NCI-H345 treated with DMSO at 0.1 percent for 48 hours (cell line): ENCODE data around the gene GSK3A.
A peak's percentile ranks its signal among the peaks of the same experiment; 100 is the strongest.

Experiments used
- DNase-seq: peaks from one replicate; lab custom pipeline; 2025; ENCODE audit not compliant: unreplicated experiment; lab: John Stamatoyannopoulos, UW

GSK3A gene

GRCh38 chr19:42249769-42250168 lies 7.4 kb upstream of the GSK3A start:
- no peak for DNase-seq

GRCh38 chr19:42249149-42249750 lies 6.8 kb upstream of the GSK3A start:
- no peak for DNase-seq

- DNase-seq: no peak
These were observed 6.1 kb upstream of the GSK3A start for GRCh38 chr19:42248270-42249148.

- no peak for DNase-seq
These were observed 5.3 kb upstream of the GSK3A start for GRCh38 chr19:42247640-42248199.

GRCh38 chr19:42246922-42247639 lies 4.7 kb upstream of the GSK3A start:
- no peak for DNase-seq

GRCh38 chr19:42246143-42246921 lies 3.9 kb upstream of the GSK3A start:
- no peak for DNase-seq

- no peak for DNase-seq
These were observed 2.8 kb upstream of the GSK3A start for GRCh38 chr19:42245231-42245630.

GRCh38 chr19:42244347-42245220 lies 2.2 kb upstream of the GSK3A start:
- DNase-seq: peak; percentile 82

- DNase-seq: no peak
These were observed 312 bp downstream of the GSK3A start for GRCh38 chr19:42242069-42242511.

- DNase-seq: no peak
These were observed 1.1 kb downstream of the GSK3A start for GRCh38 chr19:42241279-42241678.

GRCh38 chr19:42239544-42240220 lies 2.7 kb downstream of the GSK3A start:
- DNase-seq: no peak

- DNase-seq: no peak
These were observed 7.2 kb downstream of the GSK3A start for GRCh38 chr19:42235181-42235580.

GRCh38 chr19:42234364-42234763 lies 8.0 kb downstream of the GSK3A start:
- no peak for DNase-seq

GRCh38 chr19:42233678-42234292 lies 8.6 kb downstream of the GSK3A start:
- DNase-seq: no peak

- DNase-seq: no peak
These were observed 9.3 kb downstream of the GSK3A start for GRCh38 chr19:42233106-42233505.

GRCh38 chr19:42232435-42232834 lies 10.0 kb downstream of the GSK3A start:
- no peak for DNase-seq

- DNase-seq: no peak
These were observed 11.8 kb downstream of the GSK3A start for GRCh38 chr19:42230571-42230970.

- DNase-seq: no peak
These were observed 12.5 kb downstream of the GSK3A start for GRCh38 chr19:42229855-42230351.
